BJ (cell line): Measurements from ENCODE around the gene POFUT1. TPM values are rescaled to one million over a fixed set of nuclear protein-coding genes. Genes with fewer than 3 reads are reported as not detected.
"Not testable (repeated sequence)": the region's sequence is repeated elsewhere in the genome, so short reads cannot be mapped to it uniquely, and the experiment has no call there.

Source experiments
- CTCF ChIA-PET: fragments of 350-600 bp; formaldehyde crosslinking; extraction: SDS; loops from one replicate; lab custom pipeline; 2021; ENCODE audit warnings: antibody characterized with exemption, inconsistent platforms; lab: Yijun Ruan, JAX
- POLR2A ChIA-PET: fragments of 300-600 bp; sonication (Branson Sonifier 250); formaldehyde crosslinking; extraction: SDS; loops from one replicate; lab custom pipeline; 2021; ENCODE audit warnings: antibody characterized with exemption; lab: Charles Lee
- DNase-seq: peaks from one replicate; pipeline ENCODE4 v3.0.0-alpha.2; 2011; ENCODE audit warnings: low read depth
- H3K27me3 ChIP-seq: 2 replicates; pipeline ENCODE4 v1.6.0; 2011; ENCODE audit warnings: low read length; ENCODE audit not compliant: control insufficient read depth, insufficient read depth
- H3K36me3 ChIP-seq: 2 replicates; pipeline ENCODE4 v1.5.1; 2011; ENCODE audit warnings: low read length; ENCODE audit not compliant: control insufficient read depth, insufficient read depth
- H3K4me3 ChIP-seq: 2 replicates; pipeline ENCODE4 v1.5.1; 2011; ENCODE audit warnings: low read depth, mild to moderate bottlenecking, control low read depth, low read length
- CTCF ChIP-seq: IDR thresholded peaks from 2 replicates; pipeline ENCODE4 v1.5.1; 2011; ENCODE audit warnings: low read depth, mild to moderate bottlenecking, control low read depth, inconsistent platforms, low read length, moderate library complexity; ENCODE audit not compliant: insufficient read depth
- polyA plus RNA-seq: library from polyadenylated mRNA; depleted of rRNA; stranded (reverse); fragments of >200 nt; gene quantifications from 2 replicates; pipeline ENCODE4 v1.2.3, GENCODE V29; 2011

Gene POFUT1
- polyA plus RNA-seq, 1 experiment = 56.7 TPM

GRCh38 chr20:32238483-32239425, 31.1 kb downstream of the POFUT1 start:
- no peaks in the 10 kb centered on the region for H3K27me3 ChIP-seq
- no peak for DNase-seq
- no peak for TF ChIP-seq CTCF
- no peak overlapping the region for H3K4me3 ChIP-seq
- ChIA-PET POLR2A (no interaction called here), CTCF (no interaction called here)
- H3K36me3 ChIP-seq = peaks cover 8% of the 10 kb centered on the region

GRCh38 chr20:32240205-32240604, 32.5 kb downstream of the POFUT1 start:
- ChIA-PET CTCF (interaction anchor here (0.6 kb wide), 1 partner anchor 17 kb away, joined by 4 read pairs; no protein-coding TSS in a partner anchor), POLR2A (no interaction called here)
- H3K36me3 ChIP-seq = 0 out of 2 replicates have a peak, but pooled peaks cover 1% of the 10 kb centered on the region
- no peak overlapping the region for H3K4me3 ChIP-seq
- H3K27me3 ChIP-seq = no peaks in the 10 kb centered on the region
- DNase-seq = no peak
- TF ChIP-seq CTCF = no peak

GRCh38 chr20:32241807-32242206, 34.1 kb downstream of the POFUT1 start:
- H3K36me3 ChIP-seq = 0 out of 2 replicates have a peak, but pooled peaks cover 1% of the 10 kb centered on the region
- no peak overlapping the region for H3K4me3 ChIP-seq
- no peak for DNase-seq
- H3K27me3 ChIP-seq = no peaks in the 10 kb centered on the region
- TF ChIP-seq CTCF = no peak
- ChIA-PET POLR2A (no interaction called here), CTCF (interaction anchor here (0.9 to 1.5 kb wide), 3 partner anchors 23 to 411 kb away, joined by 3 read pairs; no protein-coding TSS in a partner anchor)

GRCh38 chr20:32244150-32244823, 36.6 kb downstream of the POFUT1 start:
- no peak overlapping the region for H3K4me3 ChIP-seq
- H3K27me3 ChIP-seq = no peaks in the 10 kb centered on the region
- no peak for TF ChIP-seq CTCF
- POLR2A ChIA-PET = no interaction called here
- CTCF ChIA-PET = no interaction called here
- no peak for DNase-seq
- no peaks in the 10 kb centered on the region for H3K36me3 ChIP-seq

- POLR2A ChIA-PET = no interaction called here
- CTCF ChIA-PET = no interaction called here
- Histone ChIP-seq H3K4me3 (no peak overlapping the region), H3K36me3 (no peaks in the 10 kb centered on the region), H3K27me3 (no peaks in the 10 kb centered on the region)
- DNase-seq = no peak
- no peak for TF ChIP-seq CTCF
Measured at GRCh38 chr20:32244959-32245358, 37.3 kb downstream of the POFUT1 start.

- H3K36me3 ChIP-seq, H3K4me3 ChIP-seq, POLR2A ChIA-PET, CTCF ChIA-PET, H3K27me3 ChIP-seq, DNase-seq: not testable (repeated sequence)
Measured at GRCh38 chr20:32246208-32246607, 38.5 kb downstream of the POFUT1 start.
